ENCODE measurements around the gene PTGER3. TPM values are rescaled to one million over a fixed set of nuclear protein-coding genes. Genes with fewer than 3 reads are reported as not detected.

Gene PTGER3
- total RNA-seq, 4 donors from 2014 or later: 23.1 to 60.8 (median 48.8) TPM

GRCh38 chr1:71002709-71003475 is 44.7 kb downstream of the PTGER3 start:
- 83% methylated on average over 3 of the region's 3 CpGs for WGBS

DNA sequence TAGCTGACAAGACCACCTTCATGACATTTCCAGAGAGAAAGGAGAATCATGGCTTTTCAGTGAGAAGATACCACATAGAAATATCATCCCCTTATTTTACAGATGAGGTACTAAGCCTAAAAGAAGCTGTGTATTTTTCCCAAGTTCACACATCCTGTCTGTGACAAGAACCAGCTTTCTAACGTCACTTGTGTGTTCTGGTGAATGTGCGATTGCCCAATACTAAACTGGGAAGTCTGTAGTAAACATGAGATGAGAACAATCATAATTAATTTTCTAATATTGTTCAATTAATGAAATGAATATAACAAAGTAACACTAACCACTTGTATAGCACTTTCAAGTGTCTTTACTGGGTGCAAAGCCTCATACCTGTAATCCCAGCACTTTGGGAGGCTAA is 46.0 kb downstream of the PTGER3 start:
- Histone ChIP-seq H3K4me1 (no peaks in the 10 kb centered on the region), H3K27ac (no peak overlapping the region), H3K9me3 (no peaks in the 10 kb centered on the region), H3K4me3 (no peak overlapping the region), H3K27me3 (no peaks in the 10 kb centered on the region), H3K36me3 (no peaks in the 10 kb centered on the region)
- 71% methylated on average over 2 of the region's 2 CpGs for WGBS
- no peak for TF ChIP-seq EP300 (IDR thresholded peaks at IDR 0.05)
- no peak for TF ChIP-seq POLR2AphosphoS5 (IDR thresholded peaks at IDR 0.05)
- TF ChIP-seq CTCF (IDR thresholded peaks at IDR 0.05): no peak
- TF ChIP-seq POLR2A (IDR thresholded peaks at IDR 0.05): no peak
- no peak for DNase-seq (ENCODE audit: low spot score in 2 of 2)

More at GRCh38 chr1:71002709-71003475, 44.7 kb downstream of the PTGER3 start:
- Histone ChIP-seq H3K4me3 (no peak overlapping the region), H3K27me3 (no peaks in the 10 kb centered on the region), H3K36me3 (no peaks in the 10 kb centered on the region), H3K27ac (no peak overlapping the region), H3K9me3 (no peaks in the 10 kb centered on the region), H3K4me1 (no peaks in the 10 kb centered on the region)
- TF ChIP-seq EP300 (IDR thresholded peaks at IDR 0.05): no peak
- TF ChIP-seq POLR2AphosphoS5 (IDR thresholded peaks at IDR 0.05): no peak
- no peak for TF ChIP-seq POLR2A (IDR thresholded peaks at IDR 0.05)
- no peak for TF ChIP-seq CTCF (IDR thresholded peaks at IDR 0.05)
- no peak for DNase-seq (ENCODE audit: low spot score in 2 of 2)

- no peaks in the 10 kb centered on the region for H3K9me3 ChIP-seq
- 76% methylated on average over 1 of the region's 1 CpG for WGBS
- no peak for DNase-seq (ENCODE audit: low spot score in 2 of 2)
- no peaks in the 10 kb centered on the region for H3K27me3 ChIP-seq
- TF ChIP-seq POLR2A (IDR thresholded peaks at IDR 0.05) (no peak), EP300 (IDR thresholded peaks at IDR 0.05) (no peak), POLR2AphosphoS5 (IDR thresholded peaks at IDR 0.05) (no peak), CTCF (IDR thresholded peaks at IDR 0.05) (no peak)
- H3K4me3 ChIP-seq: no peak overlapping the region
- H3K4me1 ChIP-seq: no peaks in the 10 kb centered on the region
- H3K27ac ChIP-seq: no peak overlapping the region
- H3K36me3 ChIP-seq: no peaks in the 10 kb centered on the region
Measured at GRCh38 chr1:70997793-70998192, 49.8 kb downstream of the PTGER3 start.

GRCh38 chr1:70994753-70995268 is 52.8 kb downstream of the PTGER3 start:
- DNase-seq (ENCODE audit: low spot score in 2 of 2): no peak
- no peaks in the 10 kb centered on the region for H3K4me1 ChIP-seq
- TF ChIP-seq CTCF (IDR thresholded peaks at IDR 0.05) (no peak), POLR2A (IDR thresholded peaks at IDR 0.05) (no peak), EP300 (IDR thresholded peaks at IDR 0.05) (no peak), POLR2AphosphoS5 (IDR thresholded peaks at IDR 0.05) (no peak)
- no peak overlapping the region for H3K4me3 ChIP-seq
- WGBS: 86% methylated on average over 1 of the region's 1 CpG
- no peak overlapping the region for H3K27ac ChIP-seq
- no peaks in the 10 kb centered on the region for H3K36me3 ChIP-seq
- no peaks in the 10 kb centered on the region for H3K27me3 ChIP-seq
- H3K9me3 ChIP-seq: no peaks in the 10 kb centered on the region

DNA sequence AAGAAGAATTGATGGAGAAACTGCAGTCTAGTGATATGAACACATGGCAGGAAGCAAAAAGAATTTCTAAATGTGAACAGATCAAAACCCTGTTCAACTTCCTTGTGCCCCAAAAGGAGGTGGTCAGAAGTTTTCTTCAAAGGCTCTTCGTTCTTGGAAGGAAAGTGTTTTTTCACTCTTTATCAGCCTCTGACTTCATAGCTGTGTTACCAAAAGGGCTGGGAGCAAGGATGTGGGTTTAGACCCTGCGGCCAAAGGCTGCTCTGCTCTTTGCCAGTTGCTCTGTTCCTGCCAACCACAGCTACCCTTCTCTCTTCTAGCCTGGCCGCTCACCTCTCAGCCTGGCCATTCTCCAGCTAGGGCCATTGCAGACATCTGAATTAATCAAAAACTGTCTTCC is 53.8 kb downstream of the PTGER3 start:
- H3K4me3 ChIP-seq: no peak overlapping the region
- 77% methylated on average over 3 of the region's 3 CpGs for WGBS
- DNase-seq (ENCODE audit: low spot score in 2 of 2): no peak

More for the DNA sequence above, 53.8 kb downstream of the PTGER3 start:
- no peaks in the 10 kb centered on the region for H3K9me3 ChIP-seq
- TF ChIP-seq CTCF (IDR thresholded peaks at IDR 0.05): no peak
- TF ChIP-seq POLR2A (IDR thresholded peaks at IDR 0.05): no peak
- no peak for TF ChIP-seq EP300 (IDR thresholded peaks at IDR 0.05)
- TF ChIP-seq POLR2AphosphoS5 (IDR thresholded peaks at IDR 0.05): no peak
- H3K27ac ChIP-seq: no peak overlapping the region
- H3K27me3 ChIP-seq: no peaks in the 10 kb centered on the region
- H3K4me1 ChIP-seq: no peaks in the 10 kb centered on the region
- no peaks in the 10 kb centered on the region for H3K36me3 ChIP-seq
